22Rv1 (cell line): ENCODE results near the gene ZNF502.

Experiments
- ZFX ChIP-seq: fragments of 450-650 bp; IDR thresholded peaks from 2 replicates; pipeline ENCODE4 v1.6.1; 2017; ENCODE audit warnings: antibody characterized with exemption, borderline replicate concordance
- TF ChIP-seq, protein P1 (sequence below): fragments of 450-650 bp; IDR thresholded peaks from 2 replicates; pipeline ENCODE4 v1.5.1; 2017; ENCODE audit warnings: mild to moderate bottlenecking

DNA sequence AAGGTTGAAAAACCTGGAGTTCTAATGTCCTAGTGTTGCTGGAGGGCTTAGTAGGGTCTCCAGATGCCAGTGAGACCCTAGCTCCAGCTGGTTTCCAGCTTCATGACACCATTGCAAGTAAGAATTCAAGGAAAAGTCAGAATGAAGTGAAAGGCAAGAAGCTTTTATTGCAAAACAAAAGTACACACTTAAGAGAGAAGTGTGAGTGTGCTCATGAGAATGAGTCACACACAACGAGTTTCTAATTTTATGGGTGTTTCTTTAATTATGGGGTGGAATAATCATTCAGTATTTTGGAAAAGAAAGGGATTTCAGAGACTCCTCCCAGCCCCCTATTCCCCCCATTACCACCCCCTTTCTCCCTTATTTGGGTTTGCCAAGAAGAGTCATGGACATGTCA lies 24.6 kb upstream of the ZNF502 start:
- TF ChIP-seq, protein P1, sequence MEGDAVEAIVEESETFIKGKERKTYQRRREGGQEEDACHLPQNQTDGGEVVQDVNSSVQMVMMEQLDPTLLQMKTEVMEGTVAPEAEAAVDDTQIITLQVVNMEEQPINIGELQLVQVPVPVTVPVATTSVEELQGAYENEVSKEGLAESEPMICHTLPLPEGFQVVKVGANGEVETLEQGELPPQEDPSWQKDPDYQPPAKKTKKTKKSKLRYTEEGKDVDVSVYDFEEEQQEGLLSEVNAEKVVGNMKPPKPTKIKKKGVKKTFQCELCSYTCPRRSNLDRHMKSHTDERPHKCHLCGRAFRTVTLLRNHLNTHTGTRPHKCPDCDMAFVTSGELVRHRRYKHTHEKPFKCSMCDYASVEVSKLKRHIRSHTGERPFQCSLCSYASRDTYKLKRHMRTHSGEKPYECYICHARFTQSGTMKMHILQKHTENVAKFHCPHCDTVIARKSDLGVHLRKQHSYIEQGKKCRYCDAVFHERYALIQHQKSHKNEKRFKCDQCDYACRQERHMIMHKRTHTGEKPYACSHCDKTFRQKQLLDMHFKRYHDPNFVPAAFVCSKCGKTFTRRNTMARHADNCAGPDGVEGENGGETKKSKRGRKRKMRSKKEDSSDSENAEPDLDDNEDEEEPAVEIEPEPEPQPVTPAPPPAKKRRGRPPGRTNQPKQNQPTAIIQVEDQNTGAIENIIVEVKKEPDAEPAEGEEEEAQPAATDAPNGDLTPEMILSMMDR: no peak
- no peak for TF ChIP-seq ZFX
